SK-N-SH (cell line): ENCODE data around the gene EIF3D. TPM values are rescaled to one million over a fixed set of nuclear protein-coding genes. Genes with fewer than 3 reads are reported as not detected.

Experiments used
- CTCF ChIA-PET: fragments of 300-600, 350-600 bp; formaldehyde crosslinking; extraction: SDS; loops from one replicate; lab custom pipeline; 2021; lab: Yijun Ruan, JAX
- POLR2A ChIA-PET: fragments of 350-600 bp; sonication (Branson Sonifier 250); formaldehyde crosslinking; extraction: SDS; loops from one replicate; lab custom pipeline; 2020; ENCODE audit warnings: antibody characterized with exemption, inconsistent platforms; lab: Yijun Ruan, JAX
- DNase-seq: peaks from one replicate; pipeline ENCODE4 v3.0.0; 2012
- H2AFZ ChIP-seq: fragments of 200-600 bp; sonication (generic); 2 replicates; pipeline ENCODE4 v1.8.1; 2016; ENCODE audit warnings: antibody characterized with exemption, mild to moderate bottlenecking, low read depth
- H3F3A ChIP-seq: fragments of 200-600 bp; sonication (generic); replicated peaks from 2 replicates; pipeline ENCODE3; 2016; ENCODE audit warnings: antibody characterized with exemption, mild to moderate bottlenecking; ENCODE audit not compliant: insufficient read depth
- H3K27ac ChIP-seq, 2 experiments: fragments of 200-500 bp in 1 of 2; fragments of 200-600 bp in 1 of 2; sonication (Bioruptor generic) in 1 of 2; sonication (generic), shearing (Covaris generic) in 1 of 2; 2 replicates each; pipeline versions ENCODE4 v1.5.1 to v1.6.1; 2014 to 2016; ENCODE audit warnings: low read depth in 2 of 2, inconsistent platforms in 1 of 2, low read length in 1 of 2, mild to moderate bottlenecking in 1 of 2, mixed read lengths in 1 of 2
- H3K27me3 ChIP-seq: fragments of 200-600 bp; sonication (generic), shearing (Covaris generic); 2 replicates; pipeline ENCODE4 v1.6.1; 2016; ENCODE audit warnings: mixed run types; ENCODE audit not compliant: insufficient read depth
- H3K36me3 ChIP-seq, 2 experiments: fragments of 200-500 bp in 1 of 2; fragments of 200-600 bp in 1 of 2; sonication (Bioruptor generic) in 1 of 2; sonication (generic) in 1 of 2; replicated peaks in 1 of 2; 2 replicates each; pipeline versions ENCODE3 to v1.5.1; 2014 to 2016; ENCODE audit warnings: low read length in 1 of 2, mild to moderate bottlenecking in 1 of 2; ENCODE audit not compliant: insufficient read depth in 2 of 2, control insufficient read depth in 1 of 2
- H3K4me1 ChIP-seq, 2 experiments: fragments of 200-500 bp in 1 of 2; fragments of 200-600 bp in 1 of 2; sonication (Bioruptor generic) in 1 of 2; sonication (generic), shearing (Covaris generic) in 1 of 2; 2 replicates each; pipeline versions ENCODE4 v1.5.1 to v1.6.1; 2014 to 2016; ENCODE audit warnings: low read depth in 1 of 2, low read length in 1 of 2, mixed run types in 1 of 2; ENCODE audit not compliant: insufficient read depth in 2 of 2, control insufficient read depth in 1 of 2
- H3K4me2 ChIP-seq: fragments of 200-600 bp; sonication (generic), shearing (Covaris generic); 2 replicates; pipeline ENCODE4 v1.6.1; 2017; ENCODE audit warnings: mixed run types
- H3K4me3 ChIP-seq, 2 experiments: fragments of 200-500 bp in 1 of 2; fragments of 200-600 bp in 1 of 2; sonication (Bioruptor generic) in 1 of 2; sonication (generic), shearing (Covaris generic) in 1 of 2; 2 replicates each; pipeline versions ENCODE4 v1.5.1 to v1.8.1; 2014 to 2016; ENCODE audit warnings: low read depth in 2 of 2, inconsistent platforms in 1 of 2, low read length in 1 of 2, mild to moderate bottlenecking in 1 of 2, mixed read lengths in 1 of 2, moderate library complexity in 1 of 2
- H3K79me2 ChIP-seq: fragments of 200-600 bp; sonication (generic); 2 replicates; pipeline ENCODE4 v1.8.1; 2017; ENCODE audit warnings: mild to moderate bottlenecking; ENCODE audit not compliant: insufficient read depth
- H3K9ac ChIP-seq: fragments of 200-600 bp; sonication (generic); 2 replicates; pipeline ENCODE4 v1.6.1; 2017; ENCODE audit warnings: mixed run types
- H3K9me2 ChIP-seq: fragments of 200-600 bp; sonication (generic); 2 replicates; pipeline ENCODE4 v1.6.1; 2017; ENCODE audit warnings: mixed run types
- H3K9me3 ChIP-seq: fragments of 200-600 bp; sonication (generic); 2 replicates; pipeline ENCODE4 v1.6.1; 2017; ENCODE audit warnings: mixed run types, mild to moderate bottlenecking, moderate library complexity
- H4K20me1 ChIP-seq: fragments of 200-600 bp; sonication (generic); 2 replicates; pipeline ENCODE4 v1.6.1; 2017; ENCODE audit warnings: mild to moderate bottlenecking, mixed run types; ENCODE audit not compliant: insufficient read depth
- ELF1 ChIP-seq: IDR thresholded peaks from 2 replicates; pipeline ENCODE4 v1.4.0; 2012
- FOSL2 ChIP-seq: IDR thresholded peaks from 2 replicates; pipeline ENCODE4 v1.4.0; 2012; ENCODE audit warnings: low read depth, mild to moderate bottlenecking, moderate library complexity, borderline replicate concordance
- FOXJ3 ChIP-seq: sonication (generic); formaldehyde crosslinking; IDR thresholded peaks from 2 replicates; pipeline ENCODE4 v1.5.1; 2020; ENCODE audit warnings: mild to moderate bottlenecking, missing genetic modification reagents
- MXI1 ChIP-seq: IDR thresholded peaks from 2 replicates; pipeline ENCODE4 v1.6.1; 2012; ENCODE audit warnings: mild to moderate bottlenecking, low read depth, low read length, improper control_type of control experiment
- NRF1 ChIP-seq: IDR thresholded peaks from 2 replicates; pipeline ENCODE4 v1.6.1; 2012; ENCODE audit warnings: low read depth, mild to moderate bottlenecking, low read length
- POLR2AphosphoS5 ChIP-seq: IDR thresholded peaks from 2 replicates; pipeline ENCODE4 v1.6.1; 2012; ENCODE audit warnings: low read depth, low read length
- RFX5 ChIP-seq: IDR thresholded peaks from 2 replicates; pipeline ENCODE4 v1.6.1; 2012; ENCODE audit warnings: mild to moderate bottlenecking, improper control_type of control experiment, low read length
- RXRA ChIP-seq: IDR thresholded peaks from 2 replicates; pipeline ENCODE4 v1.4.0; 2012; ENCODE audit warnings: low read depth, mild to moderate bottlenecking, borderline replicate concordance
- SIN3A ChIP-seq: IDR thresholded peaks from 2 replicates; pipeline ENCODE4 v1.6.1; 2012; ENCODE audit warnings: low read depth, mild to moderate bottlenecking, low read length, moderate library complexity, borderline replicate concordance
- TCF12 ChIP-seq: IDR thresholded peaks from 2 replicates; pipeline ENCODE4 v1.4.0; 2012
- WGBS: methylation state at CpG from one replicate; pipeline ENCODE4 v1.1.6; 2017; ENCODE audit warnings: low lambda C conversion rate; 5-methylcytosine and 5-hydroxymethylcytosine counted together
- polyA plus RNA-seq, 3 experiments: library from polyadenylated mRNA; depleted of rRNA; stranded (reverse); fragments of >200 nt; gene quantifications; 2 replicates each; pipeline ENCODE4 v1.2.3, GENCODE V29; 2012
- TF ChIP-seq, protein P1 (sequence below): IDR thresholded peaks from 2 replicates; pipeline ENCODE4 v1.6.1; 2012; ENCODE audit warnings: mild to moderate bottlenecking, low read depth, low read length, moderate library complexity
- TF ChIP-seq, protein P2 (sequence below): fragments of 150-350 bp; IDR thresholded peaks from 2 replicates; pipeline ENCODE4 v1.6.1; 2016; ENCODE audit warnings: mild to moderate bottlenecking, low read depth, low read length

EIF3D gene
- polyA plus RNA-seq, 1 of the 3 experiments (the other 2 are of a cell fraction): 423 TPM

- peaks cover 8 to 12% of the 10 kb centered on the region in 2 experiments for H3K36me3 ChIP-seq
- peak overlapping the region; percentile 51 to 58 for H3K4me3 ChIP-seq
- POLR2A ChIA-PET: interaction anchor here (0.9 to 1.6 kb wide), 5 partner anchors 15 to 270 kb away, joined by 3 to 7 read pairs (median 4); partner anchors contain the start of gene IFT27
- peak overlapping the region in 1 of 2 experiments; percentile 80; a peak in 2 of 4 replicates for H3K27ac ChIP-seq
- H2AFZ ChIP-seq: peak overlapping the region; percentile 82
- H4K20me1 ChIP-seq: peaks cover under 1% of the 10 kb centered on the region; the same call in 1 of the 2 replicates
- WGBS: 94% methylated on average over 41 of the region's 60 CpGs
- H3K4me2 ChIP-seq: peak overlapping the region; percentile 81
- no peak for DNase-seq
- CTCF ChIA-PET: interaction anchor here (1.4 to 2.0 kb wide), 3 partner anchors 20 to 267 kb away, joined by 4 to 5 read pairs (median 4); no protein-coding TSS in a partner anchor
- no peaks in the 10 kb centered on the region for H3K9me2 ChIP-seq
- no peaks in the 10 kb centered on the region for H3K27me3 ChIP-seq
- H3K79me2 ChIP-seq: no peaks in the 10 kb centered on the region
- H3K9me3 ChIP-seq: no peaks in the 10 kb centered on the region
- TF ChIP-seq SIN3A (no peak), NRF1 (no peak), ELF1 (no peak), RXRA (no peak), MXI1 (no peak), RFX5 (no peak), POLR2AphosphoS5 (no peak), FOSL2 (no peak), FOXJ3 (no peak), TCF12 (no peak)
- TF ChIP-seq, protein P1, sequence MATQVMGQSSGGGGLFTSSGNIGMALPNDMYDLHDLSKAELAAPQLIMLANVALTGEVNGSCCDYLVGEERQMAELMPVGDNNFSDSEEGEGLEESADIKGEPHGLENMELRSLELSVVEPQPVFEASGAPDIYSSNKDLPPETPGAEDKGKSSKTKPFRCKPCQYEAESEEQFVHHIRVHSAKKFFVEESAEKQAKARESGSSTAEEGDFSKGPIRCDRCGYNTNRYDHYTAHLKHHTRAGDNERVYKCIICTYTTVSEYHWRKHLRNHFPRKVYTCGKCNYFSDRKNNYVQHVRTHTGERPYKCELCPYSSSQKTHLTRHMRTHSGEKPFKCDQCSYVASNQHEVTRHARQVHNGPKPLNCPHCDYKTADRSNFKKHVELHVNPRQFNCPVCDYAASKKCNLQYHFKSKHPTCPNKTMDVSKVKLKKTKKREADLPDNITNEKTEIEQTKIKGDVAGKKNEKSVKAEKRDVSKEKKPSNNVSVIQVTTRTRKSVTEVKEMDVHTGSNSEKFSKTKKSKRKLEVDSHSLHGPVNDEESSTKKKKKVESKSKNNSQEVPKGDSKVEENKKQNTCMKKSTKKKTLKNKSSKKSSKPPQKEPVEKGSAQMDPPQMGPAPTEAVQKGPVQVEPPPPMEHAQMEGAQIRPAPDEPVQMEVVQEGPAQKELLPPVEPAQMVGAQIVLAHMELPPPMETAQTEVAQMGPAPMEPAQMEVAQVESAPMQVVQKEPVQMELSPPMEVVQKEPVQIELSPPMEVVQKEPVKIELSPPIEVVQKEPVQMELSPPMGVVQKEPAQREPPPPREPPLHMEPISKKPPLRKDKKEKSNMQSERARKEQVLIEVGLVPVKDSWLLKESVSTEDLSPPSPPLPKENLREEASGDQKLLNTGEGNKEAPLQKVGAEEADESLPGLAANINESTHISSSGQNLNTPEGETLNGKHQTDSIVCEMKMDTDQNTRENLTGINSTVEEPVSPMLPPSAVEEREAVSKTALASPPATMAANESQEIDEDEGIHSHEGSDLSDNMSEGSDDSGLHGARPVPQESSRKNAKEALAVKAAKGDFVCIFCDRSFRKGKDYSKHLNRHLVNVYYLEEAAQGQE: no peak
- TF ChIP-seq, protein P2, sequence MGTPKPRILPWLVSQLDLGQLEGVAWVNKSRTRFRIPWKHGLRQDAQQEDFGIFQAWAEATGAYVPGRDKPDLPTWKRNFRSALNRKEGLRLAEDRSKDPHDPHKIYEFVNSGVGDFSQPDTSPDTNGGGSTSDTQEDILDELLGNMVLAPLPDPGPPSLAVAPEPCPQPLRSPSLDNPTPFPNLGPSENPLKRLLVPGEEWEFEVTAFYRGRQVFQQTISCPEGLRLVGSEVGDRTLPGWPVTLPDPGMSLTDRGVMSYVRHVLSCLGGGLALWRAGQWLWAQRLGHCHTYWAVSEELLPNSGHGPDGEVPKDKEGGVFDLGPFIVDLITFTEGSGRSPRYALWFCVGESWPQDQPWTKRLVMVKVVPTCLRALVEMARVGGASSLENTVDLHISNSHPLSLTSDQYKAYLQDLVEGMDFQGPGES: no peak
- peaks cover 22% of the 10 kb centered on the region for H3F3A ChIP-seq
- no peak overlapping the region for H3K9ac ChIP-seq
- H3K4me1 ChIP-seq: peaks cover 0 to 18% of the 10 kb centered on the region in 2 experiments; a peak in 2 of 4 replicates
Observed at GRCh38 chr22:36505998-36506635, 22.8 kb downstream of the EIF3D start.
